Activated T-cell treated with anti-CD3 and anti-CD28 coated beads, Interleukin-2, amount 50 U/mL, for 72 hours (primary cell): ENCODE measurements around the gene TUNAR. TPM values are rescaled to one million over a fixed set of nuclear protein-coding genes. Genes with fewer than 3 reads are reported as not detected.

Experiments
- ATAC-seq, 2 donors: fragments of 150-1000 bp; cut with Tn5 transposase; replicated peaks in 1 of 2; 2 replicates each; pipeline ENCODE4 v1.10.0; 2021; ENCODE audit warnings: moderate library complexity in 2 of 2, mild to moderate bottlenecking in 1 of 2
- DNase-seq, 2 donors: peaks; one replicate each; pipeline ENCODE4 v3.0.0; 2021 to 2022; ENCODE audit warnings: mixed read lengths in 1 of 2
- H3K27ac Mint-ChIP-seq: one replicate; pipeline ENCODE4 v1.8.0; 2022; ENCODE audit warnings: mild to moderate bottlenecking, moderate library complexity, mixed read lengths
- H3K27me3 Mint-ChIP-seq: one replicate; pipeline ENCODE4 v1.8.0; 2022; ENCODE audit warnings: low read depth, mixed read lengths
- H3K36me3 Mint-ChIP-seq, 2 donors: one replicate each; pipeline ENCODE4 v1.8.0; 2022; ENCODE audit warnings: mixed read lengths in 2 of 2, mild to moderate bottlenecking in 1 of 2; ENCODE audit not compliant: insufficient read depth in 2 of 2
- H3K4me1 Mint-ChIP-seq: one replicate; pipeline ENCODE4 v1.8.0; 2022; ENCODE audit warnings: low read depth, mixed read lengths
- H3K4me3 Mint-ChIP-seq, 2 donors: one replicate each; pipeline ENCODE4 v1.8.0; 2022; ENCODE audit warnings: mild to moderate bottlenecking in 2 of 2, mixed read lengths in 2 of 2, moderate library complexity in 2 of 2
- H3K9me3 Mint-ChIP-seq, 2 donors: one replicate each; pipeline ENCODE4 v1.8.0; 2022; ENCODE audit warnings: mixed read lengths in 2 of 2
- total RNA-seq, 2 donors: library from RNA; stranded (reverse); gene quantifications; one replicate each; pipeline ENCODE4 v1.2.3, GENCODE V29; 2022

TUNAR gene
- total RNA-seq, 2 donors from 2014 or later = not detected

DNA sequence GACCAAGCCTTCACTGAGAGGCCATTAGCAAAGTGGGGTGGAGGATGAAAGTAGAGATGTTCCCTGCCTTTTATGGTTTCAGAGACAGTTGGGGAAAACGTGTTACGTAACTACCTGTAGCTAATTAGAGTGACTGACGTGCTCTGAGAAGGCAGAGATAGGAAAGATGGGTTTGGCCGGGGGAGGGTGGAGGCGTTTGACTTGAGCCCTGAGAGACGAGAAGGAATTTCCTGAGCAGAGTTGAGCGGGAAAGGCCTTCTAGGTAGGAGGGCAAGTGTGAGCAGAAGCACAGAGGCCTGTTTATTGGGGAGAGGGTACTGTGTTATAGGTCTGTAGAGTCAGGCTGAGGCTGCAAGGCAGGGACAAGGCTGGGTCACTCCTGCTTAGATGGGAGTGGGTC, 8.6 kb downstream of the TUNAR start:
- Mint-ChIP-seq H3K9me3 (no peaks in the 10 kb centered on the region), H3K36me3 (no peaks in the 10 kb centered on the region), H3K4me1 (no peaks in the 10 kb centered on the region), H3K27me3 (peaks cover 23% of the 10 kb centered on the region), H3K4me3 (no peak overlapping the region), H3K27ac (no peak overlapping the region)
- DNase-seq = no peak
- no peak for ATAC-seq

DNA sequence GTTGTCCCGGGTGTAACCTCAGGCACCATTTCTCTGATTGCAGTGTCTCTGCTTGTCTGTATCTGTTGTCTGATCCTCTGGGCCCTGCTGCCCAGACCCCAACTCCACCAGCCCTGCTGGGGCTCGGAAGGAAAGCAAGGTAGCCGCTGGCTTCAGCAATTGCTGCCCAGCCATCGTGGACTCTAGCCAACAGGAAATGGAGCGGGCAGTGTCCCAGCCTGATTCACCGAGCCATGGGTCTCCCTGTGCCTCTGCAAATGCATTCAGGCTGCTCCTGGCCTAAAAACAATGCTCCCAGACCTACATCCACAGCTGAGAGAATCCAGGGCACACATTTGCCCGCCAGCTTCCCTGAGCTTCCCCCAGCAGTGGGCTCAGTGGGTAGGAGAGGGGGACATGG, 9.2 kb downstream of the TUNAR start:
- Mint-ChIP-seq H3K4me1 (no peaks in the 10 kb centered on the region), H3K27ac (no peak overlapping the region), H3K9me3 (no peaks in the 10 kb centered on the region), H3K27me3 (peaks cover 20% of the 10 kb centered on the region), H3K36me3 (no peaks in the 10 kb centered on the region), H3K4me3 (no peak overlapping the region)
- DNase-seq (no peak), ATAC-seq (no peak)

DNA sequence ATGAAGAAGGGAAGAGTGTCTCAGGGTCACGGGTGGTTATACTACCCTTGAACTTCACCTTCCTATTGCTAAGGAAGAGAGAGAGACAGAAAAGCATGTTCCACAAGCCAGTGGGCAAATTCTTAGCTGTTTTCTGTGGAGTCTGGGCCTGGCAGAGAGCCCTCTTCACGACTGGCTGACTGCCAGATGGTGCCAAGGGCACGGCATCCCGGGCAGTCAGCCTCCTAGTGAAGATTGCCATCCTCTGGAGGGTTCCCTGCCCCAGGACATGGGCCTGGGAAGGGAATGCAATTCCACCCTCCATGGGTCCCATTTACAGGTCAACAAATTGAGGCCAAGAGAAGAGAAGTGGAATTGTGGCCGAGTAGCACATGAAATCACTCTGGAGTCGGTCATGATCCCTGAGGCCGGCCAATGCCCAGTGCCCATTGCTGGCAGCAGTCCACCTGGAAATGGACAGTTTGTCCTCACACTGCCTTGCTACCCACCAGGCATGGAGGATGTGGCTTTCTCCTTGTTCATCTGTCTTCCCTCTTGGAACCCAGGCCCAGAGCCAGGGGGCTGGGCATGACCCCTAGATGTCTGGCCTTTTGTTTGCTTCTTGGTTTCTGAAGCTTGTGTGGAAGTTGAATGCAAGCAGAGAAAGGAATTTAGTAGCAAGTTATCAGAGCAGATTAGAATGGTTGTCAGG, 9.9 kb downstream of the TUNAR start:
- DNase-seq = no peak
- Mint-ChIP-seq H3K4me3 (no peak overlapping the region), H3K27ac (no peak overlapping the region), H3K9me3 (no peaks in the 10 kb centered on the region), H3K36me3 (no peaks in the 10 kb centered on the region), H3K27me3 (peaks cover 20% of the 10 kb centered on the region), H3K4me1 (no peaks in the 10 kb centered on the region)
- no peak for ATAC-seq

DNA sequence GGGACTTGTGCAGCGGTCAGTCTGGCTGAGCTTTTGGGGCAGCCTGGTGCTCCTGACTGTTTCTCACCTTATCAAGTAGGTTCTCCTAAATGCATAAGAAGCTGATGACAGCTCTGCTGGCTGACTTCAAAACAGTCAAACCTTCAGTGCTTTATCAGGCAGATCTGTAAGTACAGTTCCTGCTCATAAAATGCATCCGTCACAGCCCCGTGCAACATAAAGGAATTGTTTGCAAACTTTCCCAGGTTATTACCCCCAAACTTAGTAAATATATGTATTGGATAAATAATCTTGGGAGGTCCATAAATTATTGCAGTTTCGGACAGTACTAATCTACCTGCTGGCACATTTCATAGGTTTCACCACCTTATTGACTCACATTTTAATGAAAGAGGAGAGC, 10.7 kb downstream of the TUNAR start:
- ATAC-seq (no peak), DNase-seq (no peak)
- peaks cover 12% of the 10 kb centered on the region for H3K27me3 Mint-ChIP-seq
- H3K27ac Mint-ChIP-seq = no peak overlapping the region
- no peaks in the 10 kb centered on the region for H3K9me3 Mint-ChIP-seq
- H3K36me3 Mint-ChIP-seq = no peaks in the 10 kb centered on the region
- no peak overlapping the region for H3K4me3 Mint-ChIP-seq
- no peaks in the 10 kb centered on the region for H3K4me1 Mint-ChIP-seq

DNA sequence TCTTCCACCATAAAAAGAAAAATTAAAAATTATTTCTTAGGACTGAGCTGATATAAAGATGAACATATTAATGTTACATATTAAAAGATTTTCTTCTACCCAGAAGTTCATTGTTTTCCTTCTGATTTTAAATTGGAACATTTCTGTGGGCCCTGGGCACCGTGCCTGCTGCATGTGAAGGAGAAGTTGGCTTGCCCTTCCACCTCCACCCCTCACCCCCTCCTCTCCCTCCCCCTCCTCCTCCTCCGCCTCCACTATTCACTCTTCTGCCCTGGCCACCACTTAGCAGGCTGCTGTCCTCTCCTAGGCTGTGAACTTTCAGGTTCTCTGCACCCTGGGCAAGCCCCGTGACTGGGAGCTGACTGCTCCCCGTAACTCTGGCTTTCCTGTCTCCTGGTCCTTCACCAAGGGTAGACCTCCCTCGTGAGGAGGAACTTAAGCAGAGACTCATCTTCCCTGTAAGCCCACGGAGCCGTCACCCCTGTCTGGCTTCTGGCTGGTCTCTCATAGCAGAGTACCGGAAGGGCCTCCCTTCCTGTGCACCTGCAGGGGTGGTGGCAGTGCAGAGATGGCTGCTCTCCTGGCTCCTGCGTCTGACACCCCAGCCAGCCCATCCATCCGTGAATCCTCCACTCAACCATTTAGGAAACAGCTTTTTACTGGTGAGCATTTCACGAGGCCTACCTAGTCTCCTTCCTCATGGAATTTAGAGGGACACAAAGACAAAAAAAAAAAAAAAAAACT, 12.8 kb downstream of the TUNAR start:
- Mint-ChIP-seq H3K27ac (no peak overlapping the region), H3K9me3 (no peaks in the 10 kb centered on the region), H3K4me1 (no peaks in the 10 kb centered on the region), H3K36me3 (no peaks in the 10 kb centered on the region), H3K27me3 (peaks cover under 1% of the 10 kb centered on the region), H3K4me3 (no peak overlapping the region)
- ATAC-seq = no peak
- no peak for DNase-seq

DNA sequence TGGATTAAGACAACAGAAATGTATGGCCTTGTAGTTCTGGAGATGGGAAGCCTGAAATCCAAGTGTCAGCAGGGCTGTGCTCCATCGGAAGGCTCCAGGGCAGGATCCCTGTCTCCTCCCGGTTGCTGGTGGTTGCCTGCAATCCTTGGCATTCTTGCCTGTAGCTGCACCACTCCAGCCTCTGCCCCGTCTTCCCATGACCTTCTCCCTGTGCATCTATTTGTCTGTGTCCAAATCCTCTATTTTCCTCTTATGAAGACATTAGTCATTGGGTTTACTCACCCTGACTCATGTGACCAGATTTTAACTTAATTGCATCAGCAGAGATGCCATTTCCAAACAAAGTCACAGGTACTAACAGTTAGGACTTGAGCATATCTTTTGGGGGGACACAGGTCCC, 15.1 kb downstream of the TUNAR start:
- Mint-ChIP-seq H3K27ac (no peak overlapping the region), H3K9me3 (no peaks in the 10 kb centered on the region), H3K27me3 (peaks cover 20% of the 10 kb centered on the region), H3K4me3 (no peak overlapping the region), H3K4me1 (peaks cover 5% of the 10 kb centered on the region), H3K36me3 (no peaks in the 10 kb centered on the region)
- DNase-seq = no peak
- ATAC-seq = peak; percentile 50 to 65

DNA sequence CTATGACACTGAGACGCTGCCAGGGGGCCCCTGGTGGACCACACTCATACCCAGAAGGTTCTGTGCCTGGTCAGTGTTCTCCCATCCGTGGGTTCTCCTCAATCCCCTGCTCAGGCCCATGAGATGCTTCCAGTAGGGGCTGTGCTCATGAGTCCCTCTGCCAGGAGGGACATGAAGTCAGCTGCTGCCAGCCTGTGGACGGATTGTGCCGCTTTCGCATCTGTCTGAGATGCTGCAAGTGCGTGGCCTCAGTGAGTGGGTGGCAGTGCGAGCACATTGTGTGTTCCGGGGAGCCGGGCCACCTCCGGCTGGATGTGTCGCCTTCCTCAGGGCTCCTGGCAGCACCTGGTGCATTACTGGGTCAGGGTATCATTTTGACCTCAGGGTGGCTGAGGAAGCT, 15.5 kb downstream of the TUNAR start:
- Mint-ChIP-seq H3K27me3 (peaks cover 20% of the 10 kb centered on the region), H3K4me1 (peaks cover 5% of the 10 kb centered on the region), H3K36me3 (no peaks in the 10 kb centered on the region), H3K4me3 (no peak overlapping the region), H3K9me3 (no peaks in the 10 kb centered on the region), H3K27ac (no peak overlapping the region)
- peak in 1 of 2 donors; percentile 22 for ATAC-seq
- DNase-seq = no peak

DNA sequence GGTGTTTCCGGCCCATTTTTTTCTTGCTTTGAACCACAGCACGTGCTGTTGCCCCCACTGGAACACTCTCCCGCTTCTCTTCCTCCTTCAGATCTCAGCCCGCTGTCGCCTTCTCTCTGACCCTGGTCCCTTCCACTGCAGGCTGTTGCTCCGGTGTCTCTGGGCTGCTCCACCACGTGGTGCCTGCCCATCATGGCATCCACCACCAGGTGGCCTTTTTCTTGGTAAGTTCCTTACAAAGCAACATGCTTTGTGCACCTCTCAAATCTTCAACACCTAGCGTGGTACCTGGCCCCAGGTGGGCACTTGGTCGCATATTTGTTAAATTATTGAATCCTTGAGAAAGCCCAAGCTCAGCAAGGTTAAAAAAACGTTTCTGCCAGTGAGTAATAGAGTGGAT, 19.1 kb downstream of the TUNAR start:
- Mint-ChIP-seq H3K36me3 (no peaks in the 10 kb centered on the region), H3K4me1 (peaks cover 5% of the 10 kb centered on the region), H3K4me3 (no peak overlapping the region), H3K27ac (no peak overlapping the region), H3K27me3 (peaks cover 31% of the 10 kb centered on the region), H3K9me3 (no peaks in the 10 kb centered on the region)
- peak; percentile 21 to 28 for DNase-seq
- ATAC-seq = peak; percentile 38 to 52

DNA sequence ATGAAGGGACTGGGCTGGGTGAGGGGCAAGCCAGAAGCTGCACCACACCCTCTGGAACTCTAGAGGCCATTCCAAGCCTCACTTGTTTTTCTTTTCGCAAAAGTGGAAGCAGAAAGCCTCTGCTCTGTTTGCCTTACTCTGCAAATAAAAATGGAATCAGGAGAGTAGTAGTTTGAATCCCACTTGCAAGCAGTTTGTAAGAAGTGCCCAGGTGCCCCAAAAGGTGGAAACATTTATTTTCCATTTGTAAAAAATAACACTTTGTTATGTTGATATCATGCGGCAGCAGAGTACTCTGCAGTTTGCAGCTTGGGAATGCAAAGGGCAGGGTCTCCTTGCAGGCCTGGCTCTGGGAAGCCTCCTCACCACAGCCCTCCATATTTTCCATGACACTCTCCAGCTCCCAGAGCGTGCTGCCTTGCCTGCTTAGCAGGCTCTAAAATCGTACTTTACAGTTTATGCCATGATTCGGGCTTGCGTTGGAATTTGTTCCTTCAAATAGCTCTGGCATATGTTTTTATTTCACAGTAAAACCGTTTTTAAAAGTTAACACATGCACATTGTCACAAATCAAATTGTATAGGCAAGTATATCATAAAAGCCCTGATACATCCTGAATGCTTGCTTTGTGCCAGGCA, 20.0 kb downstream of the TUNAR start:
- no peaks in the 10 kb centered on the region for H3K36me3 Mint-ChIP-seq
- ATAC-seq (no peak), DNase-seq (no peak)
- no peak overlapping the region for H3K4me3 Mint-ChIP-seq
- H3K27me3 Mint-ChIP-seq = peaks cover 38% of the 10 kb centered on the region
- no peak overlapping the region for H3K27ac Mint-ChIP-seq
- H3K4me1 Mint-ChIP-seq = peaks cover 5% of the 10 kb centered on the region
- no peaks in the 10 kb centered on the region for H3K9me3 Mint-ChIP-seq

DNA sequence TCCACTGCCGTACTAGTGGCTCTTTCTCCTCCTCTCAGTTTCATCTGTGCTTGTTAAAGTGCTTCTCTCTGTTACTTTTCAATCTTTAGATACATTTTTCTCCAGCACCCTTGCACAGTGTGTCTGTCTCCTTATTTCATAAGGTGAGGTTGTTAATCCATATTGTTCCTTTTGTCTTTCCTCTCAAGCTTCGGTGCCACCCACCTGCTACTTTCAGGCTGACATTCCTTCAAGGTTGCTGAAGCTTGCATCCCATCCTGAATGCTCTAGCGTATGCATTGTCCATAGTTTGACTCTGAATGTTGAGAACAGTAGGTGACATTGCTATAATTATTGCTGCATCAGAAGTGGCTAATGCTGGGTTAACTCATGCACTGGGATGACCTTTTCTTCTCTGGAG, 20.6 kb downstream of the TUNAR start:
- Mint-ChIP-seq H3K9me3 (no peaks in the 10 kb centered on the region), H3K27me3 (peaks cover 43% of the 10 kb centered on the region), H3K4me1 (peaks cover 5% of the 10 kb centered on the region), H3K36me3 (no peaks in the 10 kb centered on the region), H3K4me3 (no peak overlapping the region), H3K27ac (no peak overlapping the region)
- ATAC-seq (no peak), DNase-seq (no peak)

DNA sequence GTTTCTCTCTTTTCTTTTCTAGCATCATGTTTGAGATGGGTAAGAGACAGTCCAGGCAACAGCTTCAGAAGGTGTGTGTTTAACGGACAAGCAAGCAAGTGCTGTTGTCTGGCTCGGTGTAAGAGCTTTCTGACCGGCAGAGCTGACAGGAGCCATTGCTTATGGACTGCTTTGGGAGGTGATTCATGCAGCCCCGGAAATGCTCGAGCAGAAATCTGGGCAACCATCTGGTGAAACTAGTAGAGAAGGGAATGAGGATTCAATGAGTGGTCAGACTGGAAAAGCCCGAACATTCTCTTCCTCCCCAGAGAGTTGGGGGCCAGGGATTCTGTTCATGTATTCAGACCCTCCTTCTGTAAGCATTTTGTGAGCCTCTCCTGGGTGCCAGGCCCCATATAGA, 24.4 kb downstream of the TUNAR start:
- Mint-ChIP-seq H3K36me3 (no peaks in the 10 kb centered on the region), H3K27ac (no peak overlapping the region), H3K4me3 (no peak overlapping the region), H3K9me3 (no peaks in the 10 kb centered on the region), H3K4me1 (no peaks in the 10 kb centered on the region), H3K27me3 (peaks cover 50% of the 10 kb centered on the region)
- ATAC-seq = no peak
- no peak for DNase-seq

DNA sequence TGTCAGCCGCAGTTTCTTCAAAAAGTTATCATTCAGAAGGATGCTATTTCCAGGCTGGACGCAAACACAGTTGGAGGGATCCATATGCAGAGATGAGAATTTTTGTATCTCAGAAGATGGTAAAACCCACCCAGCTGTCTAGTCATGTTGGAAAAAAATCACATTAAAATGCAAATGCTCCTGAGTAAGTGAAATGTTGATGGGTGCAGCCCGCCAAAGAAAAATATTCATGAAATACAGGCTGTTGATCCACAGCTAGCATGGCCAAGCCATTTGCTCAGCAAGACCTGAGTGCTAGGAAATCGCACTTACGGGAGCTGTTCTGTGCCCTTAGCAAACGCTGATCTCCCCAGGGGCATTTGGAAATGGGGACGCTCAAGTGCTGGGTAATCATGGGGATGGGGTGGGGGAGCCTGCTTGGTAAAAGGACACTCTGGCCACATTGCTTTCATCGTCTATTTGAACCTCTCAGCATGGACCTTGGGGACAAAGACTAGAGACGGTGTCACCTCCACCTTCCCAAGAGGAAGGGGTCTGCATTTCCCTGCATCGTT, 25.7 kb downstream of the TUNAR start:
- Mint-ChIP-seq H3K4me3 (no peak overlapping the region), H3K9me3 (no peaks in the 10 kb centered on the region), H3K4me1 (no peaks in the 10 kb centered on the region), H3K27ac (no peak overlapping the region), H3K36me3 (no peaks in the 10 kb centered on the region), H3K27me3 (peaks cover 44% of the 10 kb centered on the region)
- no peak for DNase-seq
- ATAC-seq = no peak

DNA sequence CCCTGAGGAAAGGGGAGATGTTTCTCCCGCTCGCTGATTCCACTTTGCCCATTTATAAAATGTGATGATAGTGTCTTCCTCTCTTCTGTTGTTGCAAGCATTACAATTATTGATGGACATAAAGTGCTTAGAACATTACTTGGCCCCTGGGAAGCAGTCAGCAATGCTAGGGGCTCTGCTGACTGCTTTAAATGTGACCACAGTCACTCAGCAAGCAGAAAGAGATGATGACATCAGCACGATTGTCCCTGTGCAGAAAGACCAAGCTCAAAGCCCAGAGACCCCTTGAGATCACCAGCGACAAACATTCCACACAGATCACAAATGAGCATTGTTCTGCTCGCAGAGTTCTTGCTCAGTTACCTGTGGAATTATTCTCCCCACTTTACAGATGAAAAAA, 26.5 kb downstream of the TUNAR start:
- H3K4me3 Mint-ChIP-seq = no peak overlapping the region
- DNase-seq (no peak), ATAC-seq (no peak)
- H3K36me3 Mint-ChIP-seq = no peaks in the 10 kb centered on the region
- peaks cover 44% of the 10 kb centered on the region for H3K27me3 Mint-ChIP-seq
- H3K4me1 Mint-ChIP-seq = no peaks in the 10 kb centered on the region
- H3K27ac Mint-ChIP-seq = no peak overlapping the region
- no peaks in the 10 kb centered on the region for H3K9me3 Mint-ChIP-seq
